GM12801 (cell line): ENCODE results near the gene RNU5B-1.

Experiments
- TF ChIP-seq, protein P1 (sequence below): IDR thresholded peaks from one replicate; pipeline ENCODE4 v1.5.1; 2011; ENCODE audit warnings: control low read depth; ENCODE audit not compliant: insufficient read length; ENCODE audit errors: extremely low read depth

Gene RNU5B-1

DNA sequence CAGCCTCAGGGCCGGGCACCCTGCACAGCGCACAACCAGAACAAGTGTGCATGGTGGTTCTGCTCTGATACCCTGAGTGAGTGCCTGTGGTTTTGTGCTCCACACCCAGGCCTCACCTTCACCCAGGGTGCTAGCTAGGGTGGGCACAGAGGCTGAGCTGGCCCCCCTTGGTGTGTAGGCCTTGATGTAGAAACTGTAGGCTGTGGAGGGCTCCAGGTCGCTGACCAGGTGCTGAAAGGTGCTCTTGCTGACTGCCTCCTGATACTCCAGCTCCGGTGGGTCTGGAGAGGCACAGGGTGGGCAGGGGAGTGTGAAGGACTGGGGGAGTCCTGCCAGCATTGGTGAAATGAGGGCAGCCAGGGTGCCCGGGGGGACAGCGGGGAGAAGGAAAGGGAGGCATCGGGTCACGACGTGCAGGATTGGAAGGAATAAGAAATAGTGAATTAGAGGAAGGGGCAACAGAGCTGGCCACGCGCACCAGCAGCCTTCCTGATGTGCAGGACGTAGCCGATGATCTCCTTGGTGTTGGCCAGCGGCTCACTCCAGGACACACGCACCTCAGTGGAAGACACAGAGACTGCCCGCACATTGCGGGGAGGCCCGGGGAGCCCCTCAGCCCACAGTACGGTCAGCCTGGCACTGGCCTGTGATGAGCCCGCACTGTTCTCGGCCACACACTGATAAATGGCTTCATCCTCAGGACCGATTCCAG lies 26.6 kb downstream of the RNU5B-1 start:
- TF ChIP-seq, protein P1, sequence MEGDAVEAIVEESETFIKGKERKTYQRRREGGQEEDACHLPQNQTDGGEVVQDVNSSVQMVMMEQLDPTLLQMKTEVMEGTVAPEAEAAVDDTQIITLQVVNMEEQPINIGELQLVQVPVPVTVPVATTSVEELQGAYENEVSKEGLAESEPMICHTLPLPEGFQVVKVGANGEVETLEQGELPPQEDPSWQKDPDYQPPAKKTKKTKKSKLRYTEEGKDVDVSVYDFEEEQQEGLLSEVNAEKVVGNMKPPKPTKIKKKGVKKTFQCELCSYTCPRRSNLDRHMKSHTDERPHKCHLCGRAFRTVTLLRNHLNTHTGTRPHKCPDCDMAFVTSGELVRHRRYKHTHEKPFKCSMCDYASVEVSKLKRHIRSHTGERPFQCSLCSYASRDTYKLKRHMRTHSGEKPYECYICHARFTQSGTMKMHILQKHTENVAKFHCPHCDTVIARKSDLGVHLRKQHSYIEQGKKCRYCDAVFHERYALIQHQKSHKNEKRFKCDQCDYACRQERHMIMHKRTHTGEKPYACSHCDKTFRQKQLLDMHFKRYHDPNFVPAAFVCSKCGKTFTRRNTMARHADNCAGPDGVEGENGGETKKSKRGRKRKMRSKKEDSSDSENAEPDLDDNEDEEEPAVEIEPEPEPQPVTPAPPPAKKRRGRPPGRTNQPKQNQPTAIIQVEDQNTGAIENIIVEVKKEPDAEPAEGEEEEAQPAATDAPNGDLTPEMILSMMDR: no peak

DNA sequence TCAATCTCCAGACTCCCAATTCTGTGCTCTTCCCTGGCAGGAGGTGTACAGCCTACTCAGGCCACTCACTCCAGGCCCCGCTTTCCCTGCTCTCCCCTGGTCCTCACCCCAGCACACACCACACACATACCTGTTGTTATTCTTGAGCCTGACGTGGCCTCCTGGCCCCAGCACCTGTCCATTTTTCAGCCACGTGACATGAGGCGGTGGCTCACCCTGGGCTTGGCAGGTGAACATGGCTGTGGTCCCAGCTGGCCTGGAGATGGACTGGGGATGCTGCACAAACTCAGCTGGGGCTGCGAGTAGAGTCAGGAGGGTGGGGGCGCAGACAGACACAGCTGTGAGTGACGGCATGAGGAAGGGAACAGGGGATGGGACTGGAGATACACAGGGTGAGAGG lies 27.3 kb downstream of the RNU5B-1 start:
- TF ChIP-seq, protein P1: no peak

DNA sequence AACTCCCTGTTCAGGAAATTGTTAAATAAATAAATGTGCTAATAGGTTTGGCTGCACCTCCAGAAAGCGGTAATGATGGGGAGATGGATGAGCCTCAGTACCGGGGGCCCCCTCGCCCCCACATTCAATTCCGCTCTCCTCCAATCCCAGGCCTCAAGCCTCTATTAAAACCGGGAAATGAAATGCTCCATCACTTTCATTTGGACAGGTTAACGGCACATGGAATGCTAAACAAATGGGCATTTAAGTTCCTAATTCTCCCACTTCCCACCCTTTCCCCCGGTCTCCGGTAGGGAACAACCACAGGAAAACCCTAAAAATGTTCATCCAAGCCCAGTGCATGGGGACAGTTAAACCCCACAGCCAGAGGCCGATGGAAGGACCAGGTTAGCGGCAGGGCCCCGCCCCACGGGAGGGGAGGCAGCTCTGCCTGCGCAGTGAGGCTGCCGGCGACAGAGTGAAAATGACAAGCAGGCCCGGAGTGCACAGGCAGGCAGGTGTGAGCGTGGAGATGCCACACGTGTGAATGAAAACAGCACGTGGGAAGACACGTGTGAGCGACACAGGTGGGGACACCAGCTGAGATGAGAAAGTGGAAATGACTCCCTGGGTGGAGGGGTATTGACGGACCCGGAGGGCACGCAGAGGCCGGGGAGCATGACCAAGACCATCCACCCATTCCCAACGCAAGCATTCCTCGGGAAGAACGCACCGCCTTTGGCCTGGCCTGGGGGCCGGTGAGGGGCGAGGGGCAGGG lies 28.1 kb downstream of the RNU5B-1 start:
- TF ChIP-seq, protein P1: no peak

DNA sequence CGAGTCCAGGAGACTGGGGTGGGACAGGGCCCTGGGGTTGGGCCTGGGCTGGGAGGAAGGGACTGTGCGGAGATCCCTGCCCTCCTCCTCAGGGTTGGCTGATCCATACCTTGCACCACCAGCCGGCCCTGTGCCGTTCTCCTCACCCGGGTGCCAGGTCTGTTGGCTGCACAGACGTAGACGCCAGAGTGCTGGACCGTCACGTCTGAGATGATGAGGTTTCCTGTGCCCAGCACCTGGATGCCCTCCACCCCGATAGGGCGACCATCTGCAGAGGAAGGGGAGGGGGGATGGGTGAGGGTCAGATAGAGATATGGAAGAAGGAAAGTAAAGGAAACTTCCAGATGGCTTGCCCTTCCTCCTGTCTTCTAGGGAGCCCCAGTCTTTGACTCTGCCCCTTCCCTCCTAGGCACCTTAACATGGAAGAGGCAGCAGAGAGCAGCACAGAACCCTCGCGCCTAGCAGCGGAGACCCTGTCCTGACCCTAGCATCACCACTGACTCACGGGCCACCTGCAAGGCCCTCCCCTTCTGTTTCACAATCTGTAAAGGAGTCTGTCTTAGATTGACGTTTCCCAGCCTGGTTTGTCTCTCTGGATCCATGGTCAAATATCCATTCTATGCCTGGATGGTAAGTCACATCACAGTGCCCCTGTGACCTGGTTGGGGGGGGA lies 28.8 kb downstream of the RNU5B-1 start:
- TF ChIP-seq, protein P1: no peak

DNA sequence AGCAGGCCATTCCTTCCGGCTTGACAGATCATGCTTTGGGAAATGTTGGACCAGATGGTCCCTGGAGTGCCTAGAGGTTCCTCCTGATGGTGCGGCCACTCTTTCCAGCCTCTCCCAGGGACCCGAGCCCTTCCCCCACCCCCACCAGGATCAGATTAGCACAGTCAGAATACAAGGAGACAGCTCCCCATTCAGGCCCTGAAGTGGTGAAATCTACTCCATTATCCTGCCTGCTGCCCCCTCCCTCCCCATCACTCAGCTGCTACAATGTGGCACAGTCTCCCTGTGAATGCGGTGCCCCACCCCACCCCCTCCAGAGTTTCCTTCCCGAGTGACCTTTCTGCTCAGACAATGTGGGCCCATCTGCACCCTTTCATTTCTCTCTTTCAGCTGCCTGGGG lies 29.4 kb downstream of the RNU5B-1 start:
- TF ChIP-seq, protein P1: no peak

DNA sequence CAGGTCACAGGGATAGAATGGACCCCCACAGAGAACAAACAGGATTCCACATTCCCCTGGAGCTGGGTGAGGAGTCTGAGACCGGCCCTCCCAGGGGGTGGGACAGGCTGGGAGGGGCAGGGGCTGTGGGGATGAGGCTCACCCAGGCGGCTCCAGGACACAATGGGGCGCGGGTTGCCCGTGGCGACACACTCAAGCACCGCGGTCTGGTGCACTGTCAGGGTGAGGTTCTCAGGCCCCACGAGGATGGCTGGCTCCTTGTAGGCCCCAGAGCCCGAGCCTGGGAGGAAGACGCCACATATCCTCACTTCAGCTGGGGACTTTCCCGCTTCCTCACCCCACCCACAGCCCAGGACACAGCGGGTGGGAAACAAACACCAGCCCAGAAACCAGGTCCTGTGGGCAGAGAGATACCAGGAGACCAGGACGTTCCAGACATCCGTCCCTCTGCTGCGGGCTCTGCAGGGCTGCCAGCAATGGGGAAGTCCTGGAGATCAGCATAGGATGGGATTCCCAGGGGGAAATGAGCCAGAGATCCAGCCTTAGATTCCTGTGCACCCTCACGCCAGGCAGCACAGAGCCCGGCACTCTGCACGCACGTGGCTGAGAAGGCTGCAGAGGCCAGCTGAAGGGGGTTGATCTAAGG lies 30.2 kb downstream of the RNU5B-1 start:
- TF ChIP-seq, protein P1: no peak
